HUES64 (cell line): ENCODE measurements around the gene SLC17A2.

Experiments
- H3K27ac ChIP-seq: 2 replicates; pipeline ENCODE4 v1.7.0; 2013; ENCODE audit warnings: low read depth, low read length, inconsistent platforms
- H3K27me3 ChIP-seq: 2 replicates; pipeline ENCODE4 v1.6.1; 2013; ENCODE audit warnings: mild to moderate bottlenecking, low read length; ENCODE audit not compliant: insufficient read depth
- H3K36me3 ChIP-seq: 2 replicates; pipeline ENCODE4 v1.6.1; 2013; ENCODE audit warnings: mild to moderate bottlenecking, low read length; ENCODE audit not compliant: insufficient read depth
- H3K4me1 ChIP-seq: 2 replicates; pipeline ENCODE4 v1.6.1; 2013; ENCODE audit warnings: mild to moderate bottlenecking, low read length, moderate library complexity; ENCODE audit not compliant: insufficient read depth
- H3K4me3 ChIP-seq: 2 replicates; pipeline ENCODE4 v1.5.1; 2013; ENCODE audit warnings: mild to moderate bottlenecking, low read length, moderate library complexity
- H3K9ac ChIP-seq: 2 replicates; pipeline ENCODE4 v1.6.1; 2013; ENCODE audit warnings: mild to moderate bottlenecking, low read depth, low read length
- H3K9me3 ChIP-seq: 2 replicates; pipeline ENCODE4 v1.6.1; 2013; ENCODE audit warnings: low read depth, low read length; ENCODE audit not compliant: insufficient read depth
- WGBS: fragments of 150-250, 120-280 bp; methylation state at CpG from one replicate; pipeline ENCODE4 v1.1.7; 2013; ENCODE audit warnings: missing lambda C conversion rate; 5-methylcytosine and 5-hydroxymethylcytosine counted together

Gene SLC17A2

GRCh38 chr6:25916789-25917490 is 13.6 kb downstream of the SLC17A2 start:
- no peaks in the 10 kb centered on the region for H3K9me3 ChIP-seq
- H3K27me3 ChIP-seq, result no peaks in the 10 kb centered on the region
- H3K9ac ChIP-seq, result no peak overlapping the region
- H3K36me3 ChIP-seq, result no peaks in the 10 kb centered on the region
- H3K4me1 ChIP-seq, result no peaks in the 10 kb centered on the region
- no peak overlapping the region for H3K27ac ChIP-seq
- no peak overlapping the region for H3K4me3 ChIP-seq
- WGBS, result 96% methylated on average over 7 of the region's 7 CpGs

- H3K9ac ChIP-seq, result no peak overlapping the region
- WGBS, result 92% methylated on average over 3 of the region's 3 CpGs
- no peaks in the 10 kb centered on the region for H3K9me3 ChIP-seq
- H3K36me3 ChIP-seq, result no peaks in the 10 kb centered on the region
- no peaks in the 10 kb centered on the region for H3K27me3 ChIP-seq
- H3K4me1 ChIP-seq, result no peaks in the 10 kb centered on the region
- H3K27ac ChIP-seq, result no peak overlapping the region
- no peak overlapping the region for H3K4me3 ChIP-seq
Measured at GRCh38 chr6:25916330-25916729, 14.2 kb downstream of the SLC17A2 start.

- 82% methylated on average over 3 of the region's 3 CpGs for WGBS
- no peak overlapping the region for H3K4me3 ChIP-seq
- H3K36me3 ChIP-seq, result no peaks in the 10 kb centered on the region
- no peaks in the 10 kb centered on the region for H3K27me3 ChIP-seq
- no peak overlapping the region for H3K9ac ChIP-seq
- H3K27ac ChIP-seq, result no peak overlapping the region
- no peaks in the 10 kb centered on the region for H3K9me3 ChIP-seq
- no peaks in the 10 kb centered on the region for H3K4me1 ChIP-seq
Measured at GRCh38 chr6:25913741-25914140, 16.8 kb downstream of the SLC17A2 start.

GRCh38 chr6:25911351-25911750 is 19.1 kb downstream of the SLC17A2 start:
- Histone ChIP-seq H3K9me3 (no peaks in the 10 kb centered on the region), H3K36me3 (no peaks in the 10 kb centered on the region), H3K4me1 (no peaks in the 10 kb centered on the region), H3K27me3 (no peaks in the 10 kb centered on the region), H3K4me3 (no peak overlapping the region), H3K9ac (no peak overlapping the region), H3K27ac (no peak overlapping the region)
- WGBS, result 99% methylated on average over 3 of the region's 4 CpGs

GRCh38 chr6:25907475-25908014 is 22.9 kb downstream of the SLC17A2 start:
- WGBS, result 100% methylated on average over 1 of the region's 1 CpG
- H3K9me3 ChIP-seq, result no peaks in the 10 kb centered on the region
- no peak overlapping the region for H3K4me3 ChIP-seq
- no peak overlapping the region for H3K9ac ChIP-seq
- H3K4me1 ChIP-seq, result no peaks in the 10 kb centered on the region
- no peaks in the 10 kb centered on the region for H3K27me3 ChIP-seq
- no peaks in the 10 kb centered on the region for H3K36me3 ChIP-seq
- no peak overlapping the region for H3K27ac ChIP-seq

GRCh38 chr6:25903467-25904099 is 26.9 kb downstream of the SLC17A2 start:
- H3K4me3 ChIP-seq, result no peak overlapping the region
- H3K4me1 ChIP-seq, result peaks cover 18% of the 10 kb centered on the region
- no peak overlapping the region for H3K9ac ChIP-seq
- no peaks in the 10 kb centered on the region for H3K27me3 ChIP-seq
- no peaks in the 10 kb centered on the region for H3K36me3 ChIP-seq
- no peak overlapping the region for H3K27ac ChIP-seq
- no peaks in the 10 kb centered on the region for H3K9me3 ChIP-seq
- WGBS, result 94% methylated on average over 4 of the region's 4 CpGs

- no peak overlapping the region for H3K4me3 ChIP-seq
- H3K27ac ChIP-seq, result no peak overlapping the region
- H3K9ac ChIP-seq, result no peak overlapping the region
- peaks cover 24% of the 10 kb centered on the region for H3K4me1 ChIP-seq
- 100% methylated on average over 1 of the region's 1 CpG for WGBS
- H3K36me3 ChIP-seq, result no peaks in the 10 kb centered on the region
- H3K27me3 ChIP-seq, result no peaks in the 10 kb centered on the region
- no peaks in the 10 kb centered on the region for H3K9me3 ChIP-seq
Measured at GRCh38 chr6:25902071-25902470, 28.4 kb downstream of the SLC17A2 start.

- Histone ChIP-seq H3K4me1 (peaks cover 24% of the 10 kb centered on the region), H3K9ac (no peak overlapping the region), H3K4me3 (no peak overlapping the region), H3K27ac (no peak overlapping the region), H3K27me3 (no peaks in the 10 kb centered on the region), H3K9me3 (no peaks in the 10 kb centered on the region), H3K36me3 (no peaks in the 10 kb centered on the region)
- 94% methylated on average over 1 of the region's 1 CpG for WGBS
Measured at GRCh38 chr6:25900843-25901242, 29.6 kb downstream of the SLC17A2 start.

GRCh38 chr6:25899580-25900408 is 30.7 kb downstream of the SLC17A2 start:
- Histone ChIP-seq H3K9ac (no peak overlapping the region), H3K4me1 (peaks cover 24% of the 10 kb centered on the region), H3K27me3 (no peaks in the 10 kb centered on the region), H3K36me3 (no peaks in the 10 kb centered on the region), H3K27ac (peak overlapping the region; percentile 69; the same call in 1 of the 2 replicates), H3K4me3 (no peak overlapping the region), H3K9me3 (no peaks in the 10 kb centered on the region)
- WGBS, result 78% methylated on average over 2 of the region's 2 CpGs

GRCh38 chr6:25899123-25899522 is 31.4 kb downstream of the SLC17A2 start:
- H3K4me1 ChIP-seq, result peaks cover 24% of the 10 kb centered on the region
- peak overlapping the region; percentile 69 for H3K27ac ChIP-seq
- 0 out of 2 replicates have a peak overlapping the region, but pooled peaks have one; percentile 6 for H3K9ac ChIP-seq
- no peak overlapping the region for H3K4me3 ChIP-seq
- 81% methylated on average over 1 of the region's 2 CpGs for WGBS
- no peaks in the 10 kb centered on the region for H3K27me3 ChIP-seq
- H3K36me3 ChIP-seq, result no peaks in the 10 kb centered on the region
- H3K9me3 ChIP-seq, result no peaks in the 10 kb centered on the region
